Thyroid gland (tissue), 4 donors: ENCODE data around the gene DCUN1D2. TPM values are rescaled to one million over a fixed set of nuclear protein-coding genes. Genes with fewer than 3 reads are reported as not detected.

Experiments used
- DNase-seq, 2 donors: peaks; one replicate each; pipeline ENCODE4 v3.0.0-alpha.2; 2019
- H3K27ac ChIP-seq, 3 donors: fragments of 200-600 bp; sonication (generic); 1 replicate in 2 of 3; 2 replicates in 1 of 3; pipeline ENCODE4 v1.5.1; 2016 to 2019; ENCODE audit warnings: mild to moderate bottlenecking in 1 of 3, moderate library complexity in 1 of 3
- H3K27me3 ChIP-seq: fragments of 200-600 bp; sonication (generic); one replicate; pipeline ENCODE4 v1.5.1; 2019
- H3K36me3 ChIP-seq, 2 donors: fragments of 200-600 bp; sonication (generic); one replicate each; pipeline ENCODE4 v1.5.1; 2016 to 2019
- H3K4me1 ChIP-seq, 2 donors: fragments of 200-600 bp; sonication (generic); one replicate each; pipeline ENCODE4 v1.5.1; 2017 to 2019
- H3K4me3 ChIP-seq, 3 donors: fragments of 200-600 bp; sonication (generic); replicated peaks in 1 of 3; 1 replicate in 2 of 3; 2 replicates in 1 of 3; pipeline ENCODE4 v1.5.1; 2016; ENCODE audit warnings: mild to moderate bottlenecking in 1 of 3
- H3K9me3 ChIP-seq: fragments of 200-600 bp; sonication (generic); one replicate; pipeline ENCODE4 v1.5.1; 2017
- CTCF ChIP-seq, 6 experiments: fragments of 200-600 bp in 3 of 6; fragments of 450-650 bp in 3 of 6; sonication (generic) in 3 of 6; IDR thresholded peaks; one replicate each; pipeline ENCODE4 v1.5.1; 2016 to 2019; ENCODE audit warnings: antibody characterized with exemption in 6 of 6, mild to moderate bottlenecking in 2 of 6, inconsistent platforms in 1 of 6, moderate library complexity in 1 of 6
- POLR2A ChIP-seq, 2 donors: fragments of 450-650 bp; IDR thresholded peaks; one replicate each; pipeline ENCODE4 v1.6.1; 2017; ENCODE audit warnings: antibody characterized with exemption in 2 of 2, mild to moderate bottlenecking in 2 of 2, moderate library complexity in 1 of 2
- WGBS, 2 donors: methylation state at CpG; one replicate each; pipeline ENCODE4 v1.1.5; 2017; 5-methylcytosine and 5-hydroxymethylcytosine counted together
- intact Hi-C: fragments of 100-400 bp; cut with DNase I; formaldehyde crosslinking; loops from one replicate; pipeline ENCODE4 v1.15.1; 2023
- total RNA-seq, 4 donors: library from RNA; depleted of rRNA; stranded (reverse); fragments of >200 nt; gene quantifications; one replicate each; pipeline ENCODE4 v1.2.3, GENCODE V29; 2016

DCUN1D2 gene
- total RNA-seq, 4 donors from 2014 or later, result 8.8 to 15.3 (median 10.4) TPM

GRCh38 chr13:113410472-113411201 lies 79.9 kb downstream of the DCUN1D2 start:
- 66 to 75% methylated on average over 8 to 31 of the region's 34 CpGs for WGBS, 2 donors
- H3K27ac ChIP-seq, result no peak overlapping the region
- no peaks in the 10 kb centered on the region for H3K9me3 ChIP-seq
- no peak overlapping the region for H3K4me3 ChIP-seq
- H3K36me3 ChIP-seq, result no peaks in the 10 kb centered on the region
- peaks cover 0 to 6% of the 10 kb centered on the region in 2 donors for H3K4me1 ChIP-seq
- intact Hi-C loops, result no loop called here
- no peak for TF ChIP-seq CTCF (IDR thresholded peaks at IDR 0.05)
- no peak for TF ChIP-seq POLR2A (IDR thresholded peaks at IDR 0.05)
- no peaks in the 10 kb centered on the region for H3K27me3 ChIP-seq
- DNase-seq, result no peak

GRCh38 chr13:113408562-113408961 lies 81.9 kb downstream of the DCUN1D2 start:
- intact Hi-C loops, result no loop called here
- no peak overlapping the region for H3K27ac ChIP-seq
- no peak for TF ChIP-seq CTCF (IDR thresholded peaks at IDR 0.05)
- TF ChIP-seq POLR2A (IDR thresholded peaks at IDR 0.05), result no peak
- no peaks in the 10 kb centered on the region for H3K27me3 ChIP-seq
- WGBS, 2 donors, result 73 to 75% methylated on average over 3 of the region's 3 CpGs
- no peaks in the 10 kb centered on the region for H3K36me3 ChIP-seq
- no peak overlapping the region for H3K4me3 ChIP-seq
- no peaks in the 10 kb centered on the region for H3K9me3 ChIP-seq
- DNase-seq, result no peak
- H3K4me1 ChIP-seq, result peaks cover 0 to 6% of the 10 kb centered on the region in 2 donors

- Histone ChIP-seq H3K4me3 (no peak overlapping the region), H3K4me1 (peaks cover 0 to 6% of the 10 kb centered on the region in 2 donors), H3K27ac (no peak overlapping the region), H3K9me3 (no peaks in the 10 kb centered on the region), H3K27me3 (no peaks in the 10 kb centered on the region), H3K36me3 (no peaks in the 10 kb centered on the region)
- TF ChIP-seq POLR2A (IDR thresholded peaks at IDR 0.05), result no peak
- no peak for TF ChIP-seq CTCF (IDR thresholded peaks at IDR 0.05)
- 81% methylated on average over 33 to 34 of the region's 41 CpGs for WGBS, 2 donors
- DNase-seq, result no peak
- intact Hi-C loops, result no loop called here
Observed at GRCh38 chr13:113407531-113408393, 82.7 kb downstream of the DCUN1D2 start.

- Histone ChIP-seq H3K27me3 (no peaks in the 10 kb centered on the region), H3K4me3 (no peak overlapping the region), H3K27ac (no peak overlapping the region), H3K4me1 (peaks cover 0 to 6% of the 10 kb centered on the region in 2 donors), H3K36me3 (no peaks in the 10 kb centered on the region), H3K9me3 (no peaks in the 10 kb centered on the region)
- intact Hi-C loops, result no loop called here
- 87 to 94% methylated on average over 6 to 12 of the region's 21 CpGs for WGBS, 2 donors
- TF ChIP-seq CTCF (IDR thresholded peaks at IDR 0.05), result no peak
- TF ChIP-seq POLR2A (IDR thresholded peaks at IDR 0.05), result no peak
- no peak for DNase-seq
Observed at GRCh38 chr13:113407103-113407530, 83.4 kb downstream of the DCUN1D2 start.
